CD4-positive, alpha-beta T cell treated with Interleukin-15 for 4 hours (primary cell): ENCODE measurements around the gene CX3CL1.
"Not testable (repeated sequence)": the region's sequence is repeated elsewhere in the genome, so short reads cannot be mapped to it uniquely, and the experiment has no call there.

ENCODE experiments used
- DNase-seq: peaks from one replicate; pipeline ENCODE4 v3.0.0-alpha.2; 2020; ENCODE audit warnings: low spot score

Gene CX3CL1

GRCh38 chr16:57382535-57383275 is 10.4 kb downstream of the CX3CL1 start:
- no peak for DNase-seq

DNA sequence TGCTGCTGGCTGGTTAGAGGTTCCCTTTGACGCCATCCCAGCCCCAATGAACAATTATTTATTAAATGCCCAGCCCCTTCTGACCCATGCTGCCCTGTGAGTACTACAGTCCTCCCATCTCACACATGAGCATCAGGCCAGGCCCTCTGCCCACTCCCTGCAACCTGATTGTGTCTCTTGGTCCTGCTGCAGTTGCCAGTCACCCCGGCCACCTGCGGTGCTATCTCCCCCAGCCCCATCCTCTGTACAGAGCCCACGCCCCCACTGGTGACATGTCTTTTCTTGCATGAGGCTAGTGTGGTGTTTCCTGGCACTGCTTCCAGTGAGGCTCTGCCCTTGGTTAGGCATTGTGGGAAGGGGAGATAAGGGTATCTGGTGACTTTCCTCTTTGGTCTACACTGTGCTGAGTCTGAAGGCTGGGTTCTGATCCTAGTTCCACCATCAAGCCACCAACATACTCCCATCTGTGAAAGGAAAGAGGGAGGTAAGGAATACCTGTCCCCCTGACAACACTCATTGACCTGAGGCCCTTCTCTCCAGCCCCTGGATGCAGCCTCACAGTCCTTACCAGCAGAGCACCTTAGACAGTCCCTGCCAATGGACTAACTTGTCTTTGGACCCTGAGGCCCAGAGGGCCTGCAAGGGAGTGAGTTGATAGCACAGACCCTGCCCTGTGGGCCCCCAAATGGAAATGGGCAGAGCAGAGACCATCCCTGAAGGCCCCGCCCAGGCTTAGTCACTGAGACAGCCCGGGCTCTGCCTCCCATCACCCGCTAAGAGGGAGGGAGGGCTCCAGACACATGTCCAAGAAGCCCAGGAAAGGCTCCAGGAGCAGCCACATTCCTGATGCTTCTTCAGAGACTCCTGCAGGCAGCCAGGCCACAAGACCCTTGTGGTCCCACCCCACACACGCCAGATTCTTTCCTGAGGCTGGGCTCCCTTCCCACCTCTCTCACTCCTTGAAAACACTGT is 11.3 kb downstream of the CX3CL1 start:
- DNase-seq: no peak

DNA sequence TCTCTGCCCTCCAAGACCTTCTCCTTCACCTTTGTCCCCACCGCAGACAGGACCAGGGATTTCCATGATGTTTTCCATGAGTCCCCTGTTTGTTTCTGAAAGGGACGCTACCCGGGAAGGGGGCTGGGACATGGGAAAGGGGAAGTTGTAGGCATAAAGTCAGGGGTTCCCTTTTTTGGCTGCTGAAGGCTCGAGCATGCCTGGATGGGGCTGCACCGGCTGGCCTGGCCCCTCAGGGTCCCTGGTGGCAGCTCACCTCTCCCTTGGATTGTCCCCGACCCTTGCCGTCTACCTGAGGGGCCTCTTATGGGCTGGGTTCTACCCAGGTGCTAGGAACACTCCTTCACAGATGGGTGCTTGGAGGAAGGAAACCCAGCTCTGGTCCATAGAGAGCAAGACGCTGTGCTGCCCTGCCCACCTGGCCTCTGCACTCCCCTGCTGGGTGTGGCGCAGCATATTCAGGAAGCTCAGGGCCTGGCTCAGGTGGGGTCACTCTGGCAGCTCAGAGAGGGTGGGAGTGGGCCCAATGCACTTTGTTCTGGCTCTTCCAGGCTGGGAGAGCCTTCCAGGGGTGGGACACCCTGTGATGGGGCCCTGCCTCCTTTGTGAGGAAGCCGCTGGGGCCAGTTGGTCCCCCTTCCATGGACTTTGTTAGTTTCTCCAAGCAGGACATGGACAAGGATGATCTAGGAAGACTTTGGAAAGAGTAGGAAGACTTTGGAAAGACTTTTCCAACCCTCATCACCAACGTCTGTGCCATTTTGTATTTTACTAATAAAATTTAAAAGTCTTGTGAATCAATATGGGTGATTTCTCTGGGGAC is 12.2 kb downstream of the CX3CL1 start:
- DNase-seq: no peak

GRCh38 chr16:57385083-57385482 is 12.8 kb downstream of the CX3CL1 start:
- no peak for DNase-seq

DNA sequence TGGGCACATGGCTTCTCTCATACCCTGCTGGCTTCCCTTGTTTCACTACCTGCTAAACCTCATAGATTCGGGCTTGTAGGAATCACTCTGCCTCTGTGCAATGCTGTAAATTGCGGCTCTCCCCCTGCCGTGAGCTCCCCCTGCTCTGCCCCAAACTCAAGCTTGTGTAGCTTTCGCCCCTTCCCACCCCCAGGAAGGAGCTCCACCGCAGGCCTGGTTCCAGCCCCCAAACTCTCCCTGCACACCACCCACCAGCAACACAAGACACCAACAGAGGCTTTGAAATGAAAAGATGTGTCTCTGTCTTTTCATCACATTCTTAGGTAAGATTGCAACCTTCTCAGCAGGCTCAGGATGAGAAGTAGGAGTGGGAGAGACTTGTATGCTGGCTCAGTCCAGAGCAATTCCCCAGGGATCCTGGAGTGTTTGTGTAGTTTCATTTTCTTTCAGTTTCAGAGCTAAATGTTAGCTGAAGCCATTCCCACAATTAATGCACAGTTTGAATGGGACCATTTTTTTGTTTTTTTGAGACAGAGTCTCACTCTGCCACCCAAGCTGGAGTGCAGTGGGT is 14.2 kb downstream of the CX3CL1 start:
- no peak for DNase-seq

DNA sequence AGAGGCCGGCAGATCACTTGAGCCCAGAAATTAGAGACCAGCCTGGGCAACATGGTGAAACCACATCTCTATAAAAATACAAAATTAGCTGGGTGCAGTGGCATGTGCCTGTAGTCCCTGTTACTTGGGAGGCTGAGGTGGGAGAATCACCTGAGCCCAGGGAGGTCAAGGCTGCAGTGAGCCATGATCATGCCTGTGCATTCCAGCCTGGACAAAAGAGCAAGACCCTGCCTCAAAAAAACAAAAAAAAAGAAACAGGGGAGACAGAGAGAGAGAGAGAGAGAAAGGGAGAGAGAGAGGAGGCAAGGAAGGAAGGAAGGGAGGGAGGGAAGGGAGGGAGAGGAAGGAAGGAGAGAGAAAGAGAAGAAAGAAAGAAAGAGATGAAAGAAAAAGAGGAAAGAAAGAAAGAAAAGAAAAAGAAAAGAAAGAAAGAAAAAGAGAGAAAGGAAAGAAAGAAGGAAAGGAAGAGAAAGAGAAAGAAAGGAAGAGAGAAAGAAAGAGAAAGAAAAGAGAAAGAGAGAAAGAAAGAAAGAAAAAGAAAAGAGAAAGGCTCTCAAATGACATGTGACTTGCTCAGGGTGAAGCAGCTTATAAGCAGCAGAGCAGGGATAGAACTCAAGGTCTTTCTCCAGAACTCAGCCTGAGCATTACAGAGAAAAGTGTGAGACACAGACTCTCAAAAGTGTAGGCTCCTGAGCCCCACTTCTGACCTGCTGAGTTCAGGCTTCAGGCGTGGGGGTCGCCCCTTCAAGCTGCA is 15.5 kb downstream of the CX3CL1 start:
- DNase-seq: no peak

DNA sequence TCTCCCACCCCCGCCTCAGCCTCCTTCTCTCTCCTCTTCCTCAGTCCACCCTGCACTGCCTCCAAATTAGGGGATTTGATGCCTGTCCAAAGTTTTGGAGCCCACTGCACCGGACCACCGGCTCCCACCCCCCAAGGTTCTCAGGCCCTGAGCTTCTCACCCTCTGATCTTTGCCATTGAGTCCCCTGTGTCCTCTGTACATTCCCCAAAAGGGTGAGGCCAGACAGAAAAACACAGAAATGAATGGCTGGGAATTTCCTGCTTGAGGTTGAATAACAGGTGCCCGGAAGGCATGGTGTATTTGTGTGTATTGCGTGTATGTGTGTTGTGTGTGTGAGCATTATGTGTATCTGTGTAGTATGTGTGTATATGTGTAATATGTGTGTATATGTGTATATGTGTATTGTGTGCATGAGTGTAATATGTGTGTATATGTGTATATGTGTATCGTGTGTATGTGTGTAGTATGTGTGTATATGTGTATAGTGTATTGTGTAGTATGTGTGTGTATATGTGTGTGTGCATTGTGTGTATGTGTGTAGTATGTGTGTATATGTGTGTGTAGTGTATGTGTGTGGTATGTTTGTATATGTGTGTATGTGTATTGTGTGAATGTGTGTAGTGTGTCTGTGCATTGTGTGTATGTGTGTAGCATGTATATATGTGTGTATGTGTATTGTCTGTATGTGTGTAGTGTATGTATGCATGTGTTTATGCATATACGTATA is 16.2 kb downstream of the CX3CL1 start:
- DNase-seq: no peak

DNA sequence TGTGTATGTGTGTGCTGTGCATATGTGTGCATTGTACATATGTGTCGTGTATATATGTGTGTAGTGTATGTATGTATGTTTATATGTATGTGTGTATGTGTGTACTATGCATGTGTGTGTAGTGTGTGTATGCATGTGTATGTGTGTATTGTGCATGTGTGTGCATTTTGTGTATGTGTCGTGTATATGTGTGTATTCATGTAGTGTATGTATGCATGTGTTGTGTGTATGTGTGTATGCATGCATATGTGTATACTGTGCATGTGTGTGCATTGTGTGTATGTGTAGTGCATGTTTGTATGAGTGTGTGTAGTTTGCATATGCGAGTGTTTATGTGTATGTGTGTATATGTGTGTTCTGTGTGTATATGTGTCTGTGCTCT is 16.8 kb downstream of the CX3CL1 start:
- no peak for DNase-seq

DNA sequence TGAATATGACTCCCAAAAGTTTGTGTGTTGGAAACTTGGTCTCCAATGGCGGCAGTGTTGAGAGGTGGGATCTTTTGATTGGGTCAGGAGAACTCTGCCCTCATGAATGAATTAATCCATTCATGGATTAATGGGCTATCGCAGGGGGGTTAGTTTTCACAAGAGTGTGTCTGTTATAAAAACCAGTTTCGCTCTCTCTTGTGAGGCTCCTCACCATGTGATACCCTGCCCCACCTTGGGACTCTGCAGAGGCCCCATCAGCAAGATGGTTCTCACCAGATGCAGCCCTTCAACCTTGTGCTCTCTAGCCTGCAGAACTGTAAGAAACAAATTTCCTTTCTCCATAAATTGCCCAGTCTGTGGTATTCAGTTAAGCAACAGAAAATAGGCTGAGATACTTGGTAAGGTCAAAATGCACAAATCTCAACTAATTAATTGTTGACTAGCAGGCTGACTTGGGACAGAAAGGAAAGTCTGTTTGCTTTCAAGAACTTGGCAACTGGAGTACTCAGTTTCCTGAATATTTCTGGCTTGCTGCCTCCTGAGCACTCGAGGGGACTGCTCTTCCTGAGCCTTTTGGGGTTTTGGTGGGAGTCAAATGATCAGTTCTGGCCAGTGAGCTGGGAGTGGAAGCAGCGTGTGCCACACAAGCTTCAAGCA is 18.5 kb downstream of the CX3CL1 start:
- DNase-seq: no peak

GRCh38 chr16:57391300-57391699 is 19.0 kb downstream of the CX3CL1 start:
- no peak for DNase-seq

- DNase-seq: no peak
Measured at GRCh38 chr16:57391708-57392107, 19.4 kb downstream of the CX3CL1 start.

DNA sequence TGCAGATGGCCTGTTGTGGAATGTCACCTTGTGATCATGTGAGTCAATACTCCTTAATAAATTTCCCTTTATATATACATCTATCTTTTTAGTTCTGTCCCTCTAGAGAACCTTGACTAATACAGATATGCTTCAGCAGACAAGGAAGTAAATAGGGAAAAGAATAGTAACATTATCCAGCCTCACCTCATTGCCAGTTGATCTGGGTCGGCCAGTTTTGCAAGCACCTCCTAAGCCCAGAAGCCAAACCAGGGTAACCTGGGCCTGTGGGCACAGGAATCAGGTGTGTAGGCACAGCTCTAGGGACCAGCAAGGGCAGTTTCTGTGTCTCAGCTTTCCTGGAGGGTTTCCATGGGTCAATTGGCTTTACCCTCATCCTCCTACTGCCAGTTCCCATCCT is 20.4 kb downstream of the CX3CL1 start:
- no peak for DNase-seq

- no peak for DNase-seq
Measured at GRCh38 chr16:57394444-57394843, 22.2 kb downstream of the CX3CL1 start.

GRCh38 chr16:57395026-57395425 is 22.7 kb downstream of the CX3CL1 start:
- DNase-seq: no peak

DNA sequence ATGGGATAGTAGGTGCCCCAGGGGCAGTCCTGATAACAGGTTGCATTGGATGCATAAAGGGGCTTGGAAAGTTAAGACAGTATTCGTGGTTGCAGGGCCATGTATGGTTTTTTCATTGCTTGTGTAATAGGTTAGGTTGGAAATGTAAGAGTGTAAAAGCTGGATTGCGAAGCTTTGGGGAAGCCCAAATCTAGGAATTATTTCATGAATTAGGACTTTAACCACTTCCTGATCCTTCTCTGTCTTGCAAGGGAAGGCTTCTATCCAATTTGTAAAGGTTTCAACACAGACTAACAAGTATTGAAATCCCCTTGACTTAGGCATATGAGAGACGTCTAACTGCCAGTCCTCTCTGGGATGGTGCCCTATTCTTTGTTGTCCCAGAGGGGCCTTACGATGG is 24.5 kb downstream of the CX3CL1 start:
- DNase-seq: no peak

- DNase-seq: not testable (repeated sequence)
Measured at GRCh38 chr16:57397493-57397892, 25.2 kb downstream of the CX3CL1 start.

DNA sequence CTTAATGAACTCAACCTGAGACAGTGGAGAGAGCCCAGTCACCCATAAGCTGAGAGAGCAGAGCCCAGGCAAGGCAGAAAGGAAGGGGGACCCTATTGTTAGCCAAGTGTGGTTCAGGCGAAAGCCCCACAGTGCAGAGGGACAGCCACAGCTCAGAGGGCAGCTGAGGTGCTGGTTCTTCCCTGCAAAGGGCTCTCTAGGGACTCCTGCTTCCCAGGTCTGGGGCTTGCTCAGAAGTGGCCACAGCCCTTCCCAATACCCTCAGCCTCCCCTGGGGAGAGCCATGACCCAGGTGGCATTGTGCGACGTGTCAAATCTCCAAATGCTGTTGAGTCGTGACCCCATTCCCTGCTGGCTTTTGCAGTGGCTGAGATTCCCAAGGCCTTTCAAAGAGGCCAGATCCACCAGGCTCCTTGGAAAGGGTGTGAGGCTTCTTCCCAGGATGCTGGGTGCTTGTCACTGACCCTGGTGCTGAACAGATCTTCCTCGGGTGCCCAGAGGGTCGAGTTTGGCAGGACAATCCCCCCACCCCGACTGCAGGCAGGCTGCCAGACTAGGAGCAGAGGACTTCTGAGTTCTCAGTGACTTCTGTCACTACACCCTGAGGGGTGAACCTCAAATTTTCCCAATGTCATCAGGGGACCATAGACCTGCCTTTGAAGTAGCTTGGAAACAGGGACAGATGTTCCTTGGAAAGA is 29.8 kb downstream of the CX3CL1 start:
- DNase-seq: no peak

GRCh38 chr16:57403965-57404817 is 31.9 kb downstream of the CX3CL1 start, which contains the start of gene CCL17:
Gene CCL17, plus strand, starts transcription at chr16:57404767. Its CDS starts 9,166 bp downstream, at chr16:57413933.
- no peak for DNase-seq
